HCT116 (cell line): ENCODE data around the gene PDE6C. TPM values are rescaled to one million over a fixed set of nuclear protein-coding genes. Genes with fewer than 3 reads are reported as not detected.

Experiments
- ATAC-seq: fragments of 200-7000 bp; cut with Tn5 transposase; 2 replicates; pipeline ENCODE4 v1.9.1; 2020; ENCODE audit warnings: mild to moderate bottlenecking, moderate library complexity
- BruUV-seq: library from RNA; stranded (reverse); fragments of 400-500 nt; replicated peaks from 2 replicates; lab custom pipeline; 2021; lab: Mats Ljungman, UMichigan
- CTCF ChIA-PET: fragments of 300-600 bp; sonication (Branson Sonifier 250); formaldehyde crosslinking; loops from one replicate; lab custom pipeline; 2021; ENCODE audit warnings: antibody characterized with exemption; lab: Charles Lee
- POLR2A ChIA-PET: fragments of 300-600, 350-600 bp; sonication (Branson Sonifier 250); formaldehyde crosslinking; loops from one replicate; lab custom pipeline; 2021; ENCODE audit warnings: antibody characterized with exemption; lab: Charles Lee
- RAD21 ChIA-PET, 2 experiments: fragments of 300-600 bp; sonication (Branson Sonifier 250); formaldehyde crosslinking; loops; one replicate each; lab custom pipeline; 2023; ENCODE audit warnings: low total read pairs in 2 of 2; ENCODE audit not compliant: uncharacterized antibody in 2 of 2, unreplicated experiment in 2 of 2, low non-redundant PET in 1 of 2; lab: Charles Lee
- DNase-seq: peaks from one replicate; pipeline ENCODE4 v3.0.0-alpha.2; 2010; ENCODE audit warnings: low read depth, low spot score
- H2AFZ ChIP-seq: fragments of 200-600 bp; shearing (Covaris generic), sonication (generic); 2 replicates; pipeline ENCODE4 v1.6.1; 2017; ENCODE audit warnings: low read depth, mixed run types, mixed read lengths, antibody characterized with exemption, low read length; ENCODE audit not compliant: poor library complexity, severe bottlenecking
- H3K27ac ChIP-seq: 2 replicates; pipeline ENCODE4 v1.5.1; 2012; ENCODE audit warnings: low read depth, low read length
- H3K27me3 ChIP-seq: fragments of 200-600 bp; sonication (generic); 2 replicates; pipeline ENCODE4 v1.6.1; 2016; ENCODE audit warnings: mixed run types, low read length, mixed read lengths; ENCODE audit not compliant: insufficient read depth
- H3K36me3 ChIP-seq, 2 experiments: fragments of 200-500 bp in 1 of 2; fragments of 200-600 bp in 1 of 2; sonication (Bioruptor generic) in 1 of 2; sonication (generic) in 1 of 2; 2 replicates each; pipeline versions ENCODE4 v1.5.1 to v1.6.1; 2014 to 2016; ENCODE audit warnings: low read length in 2 of 2, inconsistent platforms in 1 of 2, mixed read lengths in 1 of 2, mixed run types in 1 of 2; ENCODE audit not compliant: insufficient read depth in 2 of 2, control insufficient read depth in 1 of 2
- H3K4me1 ChIP-seq, 2 experiments: fragments of 200-600 bp in 1 of 2; sonication (generic) in 1 of 2; 2 replicates each; pipeline versions ENCODE4 v1.5.1 to v1.6.1; 2012 to 2017; ENCODE audit warnings: low read length in 2 of 2, inconsistent platforms in 1 of 2, mild to moderate bottlenecking in 1 of 2, mixed read lengths in 1 of 2, mixed run types in 1 of 2, moderate library complexity in 1 of 2; ENCODE audit not compliant: insufficient read depth in 2 of 2, control insufficient read depth in 1 of 2
- H3K4me2 ChIP-seq: fragments of 200-600 bp; sonication (generic); 2 replicates; pipeline ENCODE4 v1.6.1; 2017; ENCODE audit warnings: mixed run types, low read length, mixed read lengths
- H3K4me3 ChIP-seq, 2 experiments: fragments of 200-600 bp in 1 of 2; sonication (generic) in 1 of 2; replicated peaks in 1 of 2; 2 replicates each; pipeline ENCODE4 v1.5.1; 2011 to 2016; ENCODE audit warnings: low read length in 2 of 2, control low read depth in 1 of 2, low read depth in 1 of 2, mild to moderate bottlenecking in 1 of 2, mixed read lengths in 1 of 2, mixed run types in 1 of 2
- H3K79me2 ChIP-seq: fragments of 200-600 bp; sonication (generic); 2 replicates; pipeline ENCODE4 v1.6.1; 2017; ENCODE audit warnings: mild to moderate bottlenecking, mixed run types, low read length, moderate library complexity, mixed read lengths; ENCODE audit not compliant: insufficient read depth
- H3K9ac ChIP-seq: fragments of 200-600 bp; sonication (generic); 2 replicates; pipeline ENCODE4 v1.6.1; 2016; ENCODE audit warnings: low read length, mixed read lengths
- H3K9me2 ChIP-seq: fragments of 200-600 bp; sonication (generic), shearing (Covaris generic); 2 replicates; pipeline ENCODE4 v1.6.1; 2017; ENCODE audit warnings: mixed run types, mild to moderate bottlenecking, moderate library complexity; ENCODE audit not compliant: insufficient read depth
- H3K9me3 ChIP-seq, 2 experiments: fragments of 200-500 bp in 1 of 2; fragments of 200-600 bp in 1 of 2; sonication (Bioruptor generic) in 1 of 2; sonication (generic) in 1 of 2; 2 replicates each; pipeline ENCODE4 v1.6.1; 2014 to 2017; ENCODE audit warnings: low read length in 2 of 2, mixed read lengths in 2 of 2, inconsistent platforms in 1 of 2, low read depth in 1 of 2, mild to moderate bottlenecking in 1 of 2, mixed run types in 1 of 2, moderate library complexity in 1 of 2; ENCODE audit not compliant: control insufficient read depth in 1 of 2, insufficient read depth in 1 of 2
- H4K20me1 ChIP-seq: fragments of 200-600 bp; sonication (generic), shearing (Covaris generic); 2 replicates; pipeline ENCODE4 v1.6.1; 2017; ENCODE audit warnings: mixed run types, mild to moderate bottlenecking, moderate library complexity; ENCODE audit not compliant: insufficient read depth
- CEBPB ChIP-seq: IDR thresholded peaks from 2 replicates; pipeline ENCODE4 v1.6.1; 2012; ENCODE audit warnings: low read depth
- ELF1 ChIP-seq: IDR thresholded peaks from 2 replicates; pipeline ENCODE4 v1.6.1; 2012; ENCODE audit warnings: low read depth, borderline replicate concordance
- EZH2phosphoT487 ChIP-seq: fragments of 200-600 bp; IDR thresholded peaks from 2 replicates; pipeline ENCODE4 v1.6.1; 2018; ENCODE audit warnings: antibody characterized with exemption, borderline replicate concordance
- FOSL1 ChIP-seq: IDR thresholded peaks from 2 replicates; pipeline ENCODE4 v1.6.1; 2012; ENCODE audit warnings: low read depth
- JUND ChIP-seq: IDR thresholded peaks from 2 replicates; pipeline ENCODE4 v1.6.1; 2012
- POLR2A ChIP-seq: IDR thresholded peaks from 2 replicates; pipeline ENCODE4 v1.7.0; 2011; ENCODE audit warnings: borderline replicate concordance; ENCODE audit not compliant: insufficient read depth, insufficient read length; ENCODE audit errors: extremely low read depth
- POLR2AphosphoS5 ChIP-seq: IDR thresholded peaks from 2 replicates; pipeline ENCODE4 v1.6.1; 2011; ENCODE audit warnings: mild to moderate bottlenecking, low read depth, low read length, moderate library complexity
- RAD21 ChIP-seq: IDR thresholded peaks from 2 replicates; pipeline ENCODE4 v1.6.1; 2012; ENCODE audit warnings: low read depth, mild to moderate bottlenecking
- SIN3A ChIP-seq: IDR thresholded peaks from 2 replicates; pipeline ENCODE4 v1.6.1; 2012; ENCODE audit warnings: low read depth
- SP1 ChIP-seq: IDR thresholded peaks from 2 replicates; pipeline ENCODE4 v1.6.1; 2012; ENCODE audit warnings: low read depth
- TCF7L2 ChIP-seq: IDR thresholded peaks from 2 replicates; pipeline ENCODE4 v1.7.0; 2011; ENCODE audit warnings: borderline replicate concordance, inconsistent platforms; ENCODE audit not compliant: insufficient read depth, insufficient read length; ENCODE audit errors: extremely low read depth
- YY1 ChIP-seq: IDR thresholded peaks from 2 replicates; pipeline ENCODE4 v1.6.1; 2011; ENCODE audit warnings: low read length, low read depth, moderate library complexity, mild to moderate bottlenecking; ENCODE audit not compliant: insufficient replicate concordance; ENCODE audit errors: extremely low read depth
- ZFX ChIP-seq: fragments of 450-650 bp; IDR thresholded peaks from 2 replicates; pipeline ENCODE4 v1.6.1; 2017
- ZNF274 ChIP-seq: fragments of 200-500 bp; sonication (Bioruptor generic); IDR thresholded peaks from 2 replicates; pipeline ENCODE4 v1.6.1; 2014; ENCODE audit warnings: mild to moderate bottlenecking, low read depth, low read length, inconsistent platforms
- intact Hi-C: fragments of 100-400 bp; cut with micrococcal nuclease; formaldehyde crosslinking; loops from 2 replicates; pipeline ENCODE4 v1.10.0; 2022
- total RNA-seq: library from RNA; stranded (reverse); gene quantifications from one replicate; pipeline ENCODE4 v1.2.1, GENCODE V29; 2021; ENCODE audit not compliant: unreplicated experiment
- TF ChIP-seq, protein P1 (sequence below): IDR thresholded peaks from 2 replicates; pipeline ENCODE4 v1.6.1; 2011; ENCODE audit warnings: mild to moderate bottlenecking, low read length, moderate library complexity; ENCODE audit not compliant: insufficient replicate concordance; ENCODE audit errors: extremely low read depth
- TF ChIP-seq, protein P2 (sequence below), 3 experiments: fragments of 200-600 bp in 1 of 3; sonication (generic) in 1 of 3; IDR thresholded peaks in 2 of 3; conservative IDR thresholded peaks in 1 of 3; 2 replicates each; pipeline ENCODE4 v1.5.1; 2012 to 2017; ENCODE audit warnings: low read depth in 2 of 3, low read length in 2 of 3, antibody characterized with exemption in 1 of 3, borderline replicate concordance in 1 of 3, control low read depth in 1 of 3, mild to moderate bottlenecking in 1 of 3, mixed read lengths in 1 of 3, mixed run types in 1 of 3, moderate library complexity in 1 of 3; ENCODE audit not compliant: insufficient read depth in 1 of 3
- TF ChIP-seq, protein P3 (sequence below): IDR thresholded peaks from 2 replicates; pipeline ENCODE4 v1.6.1; 2012; ENCODE audit warnings: low read depth
- TF ChIP-seq, protein P4 (sequence below): IDR thresholded peaks from 2 replicates; pipeline ENCODE4 v1.6.1; 2012

The PDE6C gene
- total RNA-seq, 1 experiment from 2014 or later: not detected

DNA sequence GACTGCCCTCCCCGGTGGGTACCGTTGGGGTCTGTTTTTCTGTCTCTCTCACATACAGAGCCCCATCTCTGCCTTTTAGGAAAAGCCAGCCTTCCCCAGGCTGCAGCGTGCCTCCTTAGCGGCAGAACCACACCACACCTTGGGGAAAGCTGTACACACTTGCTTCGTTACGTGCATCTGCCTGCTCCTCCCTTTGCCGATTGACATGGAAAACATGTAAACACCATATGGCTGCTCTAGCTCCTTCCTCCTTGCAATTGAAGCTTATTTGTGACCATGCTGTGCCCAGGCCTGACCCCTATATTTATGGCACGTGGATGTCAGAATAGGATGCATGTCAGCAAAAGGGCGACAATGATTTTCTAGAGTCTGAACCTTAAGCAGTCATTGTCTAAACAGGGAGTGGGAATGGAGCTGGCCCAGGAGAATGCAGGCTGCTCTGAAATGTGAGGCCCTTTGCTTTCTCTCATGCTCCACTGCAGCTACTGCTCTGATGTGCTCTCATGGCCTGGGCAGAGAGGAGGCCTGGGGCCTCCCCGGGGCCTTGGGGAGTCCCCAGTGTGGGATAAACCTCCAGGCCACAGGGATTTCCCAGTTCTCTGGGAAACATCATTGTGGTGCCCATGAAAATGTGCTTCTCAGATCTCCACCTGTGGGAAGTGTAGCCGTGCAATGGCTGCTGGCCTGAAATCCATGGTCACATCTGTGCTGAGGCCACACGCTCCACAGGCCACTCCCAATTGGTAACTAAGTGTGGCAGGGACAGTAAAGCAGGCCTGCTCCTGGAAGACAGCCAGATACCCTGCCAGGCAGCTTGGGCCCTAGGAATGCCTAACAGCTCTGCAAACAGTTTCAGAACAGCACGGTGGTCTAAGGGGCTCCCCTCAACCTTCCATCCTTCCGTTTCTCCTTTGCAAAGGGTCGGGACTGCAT, 18.6 kb downstream of the PDE6C start:
- H3K4me3 ChIP-seq: no peak overlapping the region
- H3K27me3 ChIP-seq: no peaks in the 10 kb centered on the region
- no peaks in the 10 kb centered on the region for H4K20me1 ChIP-seq
- intact Hi-C loops: no loop called here
- no peak overlapping the region for H3K4me2 ChIP-seq
- CTCF ChIA-PET: no interaction called here
- no TSS peak for BruUV-seq
- POLR2A ChIA-PET: no interaction called here
- RAD21 ChIA-PET: no interaction called here
- no peaks in the 10 kb centered on the region for H3K4me1 ChIP-seq
- TF ChIP-seq, protein P1, sequence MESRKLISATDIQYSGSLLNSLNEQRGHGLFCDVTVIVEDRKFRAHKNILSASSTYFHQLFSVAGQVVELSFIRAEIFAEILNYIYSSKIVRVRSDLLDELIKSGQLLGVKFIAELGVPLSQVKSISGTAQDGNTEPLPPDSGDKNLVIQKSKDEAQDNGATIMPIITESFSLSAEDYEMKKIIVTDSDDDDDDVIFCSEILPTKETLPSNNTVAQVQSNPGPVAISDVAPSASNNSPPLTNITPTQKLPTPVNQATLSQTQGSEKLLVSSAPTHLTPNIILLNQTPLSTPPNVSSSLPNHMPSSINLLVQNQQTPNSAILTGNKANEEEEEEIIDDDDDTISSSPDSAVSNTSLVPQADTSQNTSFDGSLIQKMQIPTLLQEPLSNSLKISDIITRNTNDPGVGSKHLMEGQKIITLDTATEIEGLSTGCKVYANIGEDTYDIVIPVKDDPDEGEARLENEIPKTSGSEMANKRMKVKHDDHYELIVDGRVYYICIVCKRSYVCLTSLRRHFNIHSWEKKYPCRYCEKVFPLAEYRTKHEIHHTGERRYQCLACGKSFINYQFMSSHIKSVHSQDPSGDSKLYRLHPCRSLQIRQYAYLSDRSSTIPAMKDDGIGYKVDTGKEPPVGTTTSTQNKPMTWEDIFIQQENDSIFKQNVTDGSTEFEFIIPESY: no peak
- TF ChIP-seq POLR2A: no peak
- TF ChIP-seq SP1: no peak
- TF ChIP-seq SIN3A: no peak
- TF ChIP-seq TCF7L2: no peak
- TF ChIP-seq CEBPB: no peak
- no peak for TF ChIP-seq JUND
- TF ChIP-seq FOSL1: no peak
- TF ChIP-seq YY1: no peak
- TF ChIP-seq, protein P2, sequence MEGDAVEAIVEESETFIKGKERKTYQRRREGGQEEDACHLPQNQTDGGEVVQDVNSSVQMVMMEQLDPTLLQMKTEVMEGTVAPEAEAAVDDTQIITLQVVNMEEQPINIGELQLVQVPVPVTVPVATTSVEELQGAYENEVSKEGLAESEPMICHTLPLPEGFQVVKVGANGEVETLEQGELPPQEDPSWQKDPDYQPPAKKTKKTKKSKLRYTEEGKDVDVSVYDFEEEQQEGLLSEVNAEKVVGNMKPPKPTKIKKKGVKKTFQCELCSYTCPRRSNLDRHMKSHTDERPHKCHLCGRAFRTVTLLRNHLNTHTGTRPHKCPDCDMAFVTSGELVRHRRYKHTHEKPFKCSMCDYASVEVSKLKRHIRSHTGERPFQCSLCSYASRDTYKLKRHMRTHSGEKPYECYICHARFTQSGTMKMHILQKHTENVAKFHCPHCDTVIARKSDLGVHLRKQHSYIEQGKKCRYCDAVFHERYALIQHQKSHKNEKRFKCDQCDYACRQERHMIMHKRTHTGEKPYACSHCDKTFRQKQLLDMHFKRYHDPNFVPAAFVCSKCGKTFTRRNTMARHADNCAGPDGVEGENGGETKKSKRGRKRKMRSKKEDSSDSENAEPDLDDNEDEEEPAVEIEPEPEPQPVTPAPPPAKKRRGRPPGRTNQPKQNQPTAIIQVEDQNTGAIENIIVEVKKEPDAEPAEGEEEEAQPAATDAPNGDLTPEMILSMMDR (IDR thresholded peaks at IDR 0.05 in 2 of 3, conservative IDR thresholded peaks at IDR 0.05 in 1 of 3; ENCODE audit: borderline replicate concordance in 1 of 3, insufficient read depth in 1 of 3, low read depth in 2 of 3, low read length in 2 of 3): no peak
- TF ChIP-seq ZFX: no peak
- TF ChIP-seq, protein P3, sequence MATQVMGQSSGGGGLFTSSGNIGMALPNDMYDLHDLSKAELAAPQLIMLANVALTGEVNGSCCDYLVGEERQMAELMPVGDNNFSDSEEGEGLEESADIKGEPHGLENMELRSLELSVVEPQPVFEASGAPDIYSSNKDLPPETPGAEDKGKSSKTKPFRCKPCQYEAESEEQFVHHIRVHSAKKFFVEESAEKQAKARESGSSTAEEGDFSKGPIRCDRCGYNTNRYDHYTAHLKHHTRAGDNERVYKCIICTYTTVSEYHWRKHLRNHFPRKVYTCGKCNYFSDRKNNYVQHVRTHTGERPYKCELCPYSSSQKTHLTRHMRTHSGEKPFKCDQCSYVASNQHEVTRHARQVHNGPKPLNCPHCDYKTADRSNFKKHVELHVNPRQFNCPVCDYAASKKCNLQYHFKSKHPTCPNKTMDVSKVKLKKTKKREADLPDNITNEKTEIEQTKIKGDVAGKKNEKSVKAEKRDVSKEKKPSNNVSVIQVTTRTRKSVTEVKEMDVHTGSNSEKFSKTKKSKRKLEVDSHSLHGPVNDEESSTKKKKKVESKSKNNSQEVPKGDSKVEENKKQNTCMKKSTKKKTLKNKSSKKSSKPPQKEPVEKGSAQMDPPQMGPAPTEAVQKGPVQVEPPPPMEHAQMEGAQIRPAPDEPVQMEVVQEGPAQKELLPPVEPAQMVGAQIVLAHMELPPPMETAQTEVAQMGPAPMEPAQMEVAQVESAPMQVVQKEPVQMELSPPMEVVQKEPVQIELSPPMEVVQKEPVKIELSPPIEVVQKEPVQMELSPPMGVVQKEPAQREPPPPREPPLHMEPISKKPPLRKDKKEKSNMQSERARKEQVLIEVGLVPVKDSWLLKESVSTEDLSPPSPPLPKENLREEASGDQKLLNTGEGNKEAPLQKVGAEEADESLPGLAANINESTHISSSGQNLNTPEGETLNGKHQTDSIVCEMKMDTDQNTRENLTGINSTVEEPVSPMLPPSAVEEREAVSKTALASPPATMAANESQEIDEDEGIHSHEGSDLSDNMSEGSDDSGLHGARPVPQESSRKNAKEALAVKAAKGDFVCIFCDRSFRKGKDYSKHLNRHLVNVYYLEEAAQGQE: no peak
- no peak for TF ChIP-seq ZNF274
- TF ChIP-seq EZH2phosphoT487: no peak
- no peak for TF ChIP-seq RAD21
- TF ChIP-seq POLR2AphosphoS5: no peak
- TF ChIP-seq ELF1: no peak
- TF ChIP-seq, protein P4, sequence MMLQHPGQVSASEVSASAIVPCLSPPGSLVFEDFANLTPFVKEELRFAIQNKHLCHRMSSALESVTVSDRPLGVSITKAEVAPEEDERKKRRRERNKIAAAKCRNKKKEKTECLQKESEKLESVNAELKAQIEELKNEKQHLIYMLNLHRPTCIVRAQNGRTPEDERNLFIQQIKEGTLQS: no peak
- no peak overlapping the region for H3K27ac ChIP-seq
- H2AFZ ChIP-seq: no peak overlapping the region
- ATAC-seq: no peak
- no peak overlapping the region for H3K9ac ChIP-seq
- no peaks in the 10 kb centered on the region for H3K9me2 ChIP-seq
- H3K9me3 ChIP-seq: no peaks in the 10 kb centered on the region
- no peaks in the 10 kb centered on the region for H3K79me2 ChIP-seq
- H3K36me3 ChIP-seq: no peaks in the 10 kb centered on the region
- no peak for DNase-seq
